ENCODE measurements around the gene CYRIA. TPM values are rescaled to one million over a fixed set of nuclear protein-coding genes. Genes with fewer than 3 reads are reported as not detected.
A peak's percentile ranks its signal among the peaks of the same experiment; 100 is the strongest.

The CYRIA gene
- polyA plus RNA-seq, 2 of the 4 experiments (the other 2 are of a cell fraction), result 0.01 to 0.08 TPM

DNA sequence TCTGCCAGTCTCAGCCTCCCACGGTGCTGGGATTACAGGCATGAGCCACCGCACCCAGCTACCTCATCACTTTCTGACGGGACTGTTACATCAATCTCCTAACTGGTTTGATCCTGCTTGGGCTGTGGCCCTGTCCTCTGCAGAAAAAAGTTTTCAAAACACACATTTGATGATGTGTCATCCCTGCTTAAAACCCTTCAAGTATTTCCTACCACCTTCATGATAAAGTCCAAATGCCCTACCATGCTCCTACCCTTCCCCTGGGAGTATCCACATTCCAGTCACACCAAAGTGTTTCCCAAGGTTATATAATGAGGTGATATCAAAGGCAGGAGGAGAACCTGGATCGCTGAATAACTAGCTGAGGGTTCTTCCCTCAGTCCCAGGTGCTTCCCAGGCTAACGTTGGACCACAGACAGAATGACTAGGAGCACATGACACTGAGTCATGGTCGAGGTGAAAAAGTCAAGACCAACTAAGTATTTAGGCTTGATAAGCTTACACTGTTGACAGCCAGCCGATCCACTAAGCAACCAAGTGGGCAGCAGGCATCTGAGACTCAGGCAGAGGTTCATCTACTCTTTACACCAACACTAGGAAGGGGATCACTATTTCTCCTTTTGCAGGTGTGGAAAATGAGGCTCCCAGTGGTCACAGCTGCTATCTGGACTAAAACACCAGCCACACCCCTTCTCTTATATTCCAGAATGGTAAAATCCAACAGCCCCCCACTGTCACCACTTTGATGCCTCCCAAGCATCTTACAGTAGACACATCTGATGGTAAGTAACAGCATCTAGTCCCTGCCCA, 31.8 kb downstream of the CYRIA start:
- Histone ChIP-seq H3K27ac (no peak overlapping the region), H3K4me1 (no peaks in the 10 kb centered on the region), H3K4me3 (no peak overlapping the region), H3K9me3 (no peaks in the 10 kb centered on the region), H3K4me2 (no peak overlapping the region)
- ATAC-seq (no peak; a peak in 1 of 6 replicates), DNase-seq (ENCODE audit: low read depth in 1 of 2, low spot score in 1 of 2) (peak in 1 of 2 experiments; percentile 12), FAIRE-seq (no peak)
- TF ChIP-seq POLR2A (IDR thresholded peaks at IDR 0.05; ENCODE audit: low read length) (no peak), USF2 (IDR thresholded peaks at IDR 0.05) (no peak), TP53 (CRISPR knock-in tag; IDR thresholded peaks at IDR 0.05) (no peak), CEBPB (IDR thresholded peaks at IDR 0.05) (no peak), HOXA7 (CRISPR knock-in tag; IDR thresholded peaks at IDR 0.05) (no peak), NPAS2 (CRISPR knock-in tag; IDR thresholded peaks at IDR 0.05; ENCODE audit: borderline replicate concordance) (no peak), FOSB (CRISPR knock-in tag; IDR thresholded peaks at IDR 0.05) (no peak), NFE2L2 (conservative IDR thresholded peaks at IDR 0.05; ENCODE audit: low read length) (no peak)
- TF ChIP-seq, protein P1, sequence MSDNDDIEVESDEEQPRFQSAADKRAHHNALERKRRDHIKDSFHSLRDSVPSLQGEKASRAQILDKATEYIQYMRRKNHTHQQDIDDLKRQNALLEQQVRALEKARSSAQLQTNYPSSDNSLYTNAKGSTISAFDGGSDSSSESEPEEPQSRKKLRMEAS (IDR thresholded peaks at IDR 0.05), result no peak
- WGBS (ENCODE audit: missing lambda C conversion rate), result 6% methylated on average over 7 of the region's 7 CpGs
- ChIA-PET CTCF (interaction anchor here (1.0 to 1.1 kb wide), 2 partner anchors 21 to 123 kb away, joined by 4 to 6 read pairs; no protein-coding TSS in a partner anchor), POLR2A (no interaction called here)

DNA sequence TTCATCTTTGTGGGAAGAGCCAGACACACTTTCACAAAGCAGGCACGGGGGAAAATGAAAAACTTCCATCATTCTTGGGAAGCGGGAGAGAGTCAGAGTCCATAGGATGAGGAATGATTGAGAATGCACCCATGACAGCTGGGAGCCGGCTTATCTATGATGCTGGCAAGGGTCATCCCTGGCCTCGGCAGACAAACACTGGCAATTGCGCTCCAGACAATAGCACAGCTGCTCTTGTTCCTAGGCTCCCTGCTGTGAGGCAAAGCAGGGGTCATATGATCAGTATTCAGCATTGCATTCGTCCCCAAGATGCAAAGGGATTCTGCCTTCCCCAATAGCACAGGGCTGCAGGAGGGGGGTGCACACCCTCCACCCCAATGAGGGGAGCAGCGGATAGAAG, 33.0 kb downstream of the CYRIA start:
- Histone ChIP-seq H3K27ac (no peak overlapping the region), H3K4me3 (no peak overlapping the region), H3K9me3 (no peaks in the 10 kb centered on the region), H3K4me2 (no peak overlapping the region), H3K4me1 (no peaks in the 10 kb centered on the region)
- WGBS (ENCODE audit: missing lambda C conversion rate), result 40% methylated on average over 7 of the region's 7 CpGs
- DNase-seq (ENCODE audit: low read depth in 1 of 2, low spot score in 1 of 2) (no peak), ATAC-seq (no peak), FAIRE-seq (no peak)
- no peak for TF ChIP-seq GATA3 (IDR thresholded peaks at IDR 0.05; ENCODE audit: borderline replicate concordance)
- TF ChIP-seq PHF8 (IDR thresholded peaks at IDR 0.05; ENCODE audit: borderline replicate concordance, low read depth), result no peak
- TF ChIP-seq CEBPB (IDR thresholded peaks at IDR 0.05), result no peak
- no peak for TF ChIP-seq JUN (IDR thresholded peaks at IDR 0.05)
- no peak for TF ChIP-seq KDM1A (IDR thresholded peaks at IDR 0.05; ENCODE audit: low read depth)
- no peak for TF ChIP-seq SREBF2 (IDR thresholded peaks at IDR 0.05)
- TF ChIP-seq MAFK (IDR thresholded peaks at IDR 0.05; ENCODE audit: partially characterized antibody), result no peak
- no peak for TF ChIP-seq HOXB13 (CRISPR knock-in tag; IDR thresholded peaks at IDR 0.05; ENCODE audit: low read depth)
- TF ChIP-seq CBX2 (IDR thresholded peaks at IDR 0.05; ENCODE audit: borderline replicate concordance, low read depth), result no peak
- no peak for TF ChIP-seq SMC3 (IDR thresholded peaks at IDR 0.05)
- TF ChIP-seq RFX5 (IDR thresholded peaks at IDR 0.05), result no peak
- TF ChIP-seq ELK1 (IDR thresholded peaks at IDR 0.05; ENCODE audit: low read depth, low read length), result no peak
- TF ChIP-seq MYC (IDR thresholded peaks at IDR 0.05; ENCODE audit: borderline replicate concordance, low read length), result no peak
- no peak for TF ChIP-seq FOSL2 (IDR thresholded peaks at IDR 0.05)
- TF ChIP-seq FOSL2 (CRISPR knock-in tag; IDR thresholded peaks at IDR 0.05), result no peak
- no peak for TF ChIP-seq ATOH8 (CRISPR knock-in tag; IDR thresholded peaks at IDR 0.05; ENCODE audit: low read depth)
- no peak for TF ChIP-seq KDM5A (IDR thresholded peaks at IDR 0.05)
- TF ChIP-seq PBX3 (IDR thresholded peaks at IDR 0.05), result no peak
- CTCF ChIA-PET, result no interaction called here
- POLR2A ChIA-PET, result interaction anchor here (0.6 kb wide), 1 partner anchor 1135 kb away, joined by 3 read pairs; no protein-coding TSS in a partner anchor
